MCF 10A (cell line): ENCODE measurements around the gene BBS1. TPM values are rescaled to one million over a fixed set of nuclear protein-coding genes. Genes with fewer than 3 reads are reported as not detected.

ENCODE experiments used
- BruUV-seq: library from RNA; stranded (reverse); fragments of 400-500 nt; replicated peaks from 2 replicates; lab custom pipeline; 2021; lab: Mats Ljungman, UMichigan
- CTCF ChIA-PET: fragments of 300-600 bp; sonication (Branson Sonifier 250); formaldehyde crosslinking; extraction: SDS; loops from one replicate; lab custom pipeline; 2021; ENCODE audit warnings: antibody characterized with exemption, inconsistent platforms; lab: Yijun Ruan, JAX
- POLR2A ChIA-PET: fragments of 300-600, 350-650 bp; sonication (Branson Sonifier 250); formaldehyde crosslinking; extraction: SDS; loops from one replicate; lab custom pipeline; 2020; ENCODE audit warnings: antibody characterized with exemption, inconsistent platforms; lab: Yijun Ruan, JAX
- DNase-seq: peaks from one replicate; pipeline ENCODE4 v3.0.0-alpha.2; 2018; ENCODE audit not compliant: unreplicated experiment
- H3K27ac Mint-ChIP-seq: one replicate; pipeline ENCODE4 v1.8.0; 2022; ENCODE audit warnings: mild to moderate bottlenecking, low read depth, mixed read lengths; ENCODE audit not compliant: unreplicated experiment
- H3K27me3 Mint-ChIP-seq: one replicate; pipeline ENCODE4 v1.8.0; 2022; ENCODE audit warnings: mixed read lengths; ENCODE audit not compliant: insufficient read depth, unreplicated experiment
- H3K36me3 Mint-ChIP-seq: one replicate; pipeline ENCODE4 v1.8.0; 2022; ENCODE audit warnings: mild to moderate bottlenecking, moderate library complexity, mixed read lengths; ENCODE audit not compliant: insufficient read depth, unreplicated experiment
- H3K4me1 Mint-ChIP-seq: one replicate; pipeline ENCODE4 v1.8.0; 2022; ENCODE audit warnings: mixed read lengths; ENCODE audit not compliant: insufficient read depth, unreplicated experiment
- H3K4me3 Mint-ChIP-seq: one replicate; pipeline ENCODE4 v1.8.0; 2022; ENCODE audit warnings: mild to moderate bottlenecking, moderate library complexity, mixed read lengths; ENCODE audit not compliant: unreplicated experiment
- H3K9me3 Mint-ChIP-seq: one replicate; pipeline ENCODE4 v1.8.0; 2022; ENCODE audit warnings: mixed read lengths; ENCODE audit not compliant: unreplicated experiment
- intact Hi-C: fragments of 100-400 bp; cut with micrococcal nuclease; formaldehyde crosslinking; loops from 2 replicates; pipeline ENCODE4 v1.14.1; 2022
- total RNA-seq: library from RNA; stranded (reverse); gene quantifications from 2 replicates; pipeline ENCODE4 v1.2.3, GENCODE V29; 2022
- TF ChIP-seq, protein P1 (sequence below): fragments of 200-600 bp; IDR thresholded peaks from one replicate; pipeline ENCODE4 v1.8.0; 2022; ENCODE audit warnings: antibody characterized with exemption, mild to moderate bottlenecking; ENCODE audit not compliant: unreplicated experiment

The BBS1 gene
- total RNA-seq, 1 experiment from 2014 or later, result 31.7 TPM

DNA sequence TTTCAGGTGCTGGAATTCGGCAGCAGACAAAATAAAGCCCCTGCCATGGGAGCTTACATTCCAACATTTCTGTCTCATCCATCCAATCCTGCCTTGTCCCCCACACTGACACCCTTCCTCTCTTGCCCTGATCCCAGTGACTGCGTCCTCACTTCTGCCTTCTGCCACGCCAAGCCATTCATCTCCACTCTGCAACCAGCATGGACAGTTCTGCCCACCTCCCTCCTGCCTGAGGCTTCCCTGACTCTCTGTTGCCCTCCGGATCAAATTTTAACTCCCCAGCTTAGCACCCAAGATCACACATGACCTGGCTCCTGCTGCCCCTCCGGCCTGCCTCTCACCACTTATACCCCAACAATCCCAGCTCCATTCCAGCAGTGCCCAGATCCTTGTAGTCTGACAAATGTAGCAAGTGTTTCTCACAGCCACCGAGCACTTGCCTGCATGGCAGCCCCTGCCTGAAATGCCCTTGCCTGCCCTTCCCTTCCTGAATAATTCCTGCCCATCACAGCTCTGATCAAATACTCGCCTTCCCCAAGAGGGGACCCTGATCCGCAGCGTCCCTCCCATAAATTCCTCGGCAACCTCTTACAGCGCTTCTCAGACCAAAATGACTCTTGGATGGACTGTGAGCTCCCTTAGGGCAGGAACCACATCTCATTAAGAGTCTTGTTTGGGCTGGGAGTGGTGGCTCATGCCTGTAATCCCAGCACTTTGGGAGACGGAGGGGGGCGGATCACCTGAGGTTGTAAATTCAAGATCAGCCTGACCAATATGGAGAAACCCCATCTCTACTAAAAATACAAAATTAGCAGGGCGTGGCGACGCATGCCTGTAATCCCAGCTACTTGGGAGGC is 38.6 kb downstream of the BBS1 start:
- Mint-ChIP-seq H3K9me3 (no peaks in the 10 kb centered on the region), H3K4me1 (peaks cover 17% of the 10 kb centered on the region), H3K27ac (no peak overlapping the region), H3K36me3 (no peaks in the 10 kb centered on the region), H3K4me3 (no peak overlapping the region), H3K27me3 (peaks cover 15% of the 10 kb centered on the region)
- no peak for DNase-seq
- TF ChIP-seq, protein P1, sequence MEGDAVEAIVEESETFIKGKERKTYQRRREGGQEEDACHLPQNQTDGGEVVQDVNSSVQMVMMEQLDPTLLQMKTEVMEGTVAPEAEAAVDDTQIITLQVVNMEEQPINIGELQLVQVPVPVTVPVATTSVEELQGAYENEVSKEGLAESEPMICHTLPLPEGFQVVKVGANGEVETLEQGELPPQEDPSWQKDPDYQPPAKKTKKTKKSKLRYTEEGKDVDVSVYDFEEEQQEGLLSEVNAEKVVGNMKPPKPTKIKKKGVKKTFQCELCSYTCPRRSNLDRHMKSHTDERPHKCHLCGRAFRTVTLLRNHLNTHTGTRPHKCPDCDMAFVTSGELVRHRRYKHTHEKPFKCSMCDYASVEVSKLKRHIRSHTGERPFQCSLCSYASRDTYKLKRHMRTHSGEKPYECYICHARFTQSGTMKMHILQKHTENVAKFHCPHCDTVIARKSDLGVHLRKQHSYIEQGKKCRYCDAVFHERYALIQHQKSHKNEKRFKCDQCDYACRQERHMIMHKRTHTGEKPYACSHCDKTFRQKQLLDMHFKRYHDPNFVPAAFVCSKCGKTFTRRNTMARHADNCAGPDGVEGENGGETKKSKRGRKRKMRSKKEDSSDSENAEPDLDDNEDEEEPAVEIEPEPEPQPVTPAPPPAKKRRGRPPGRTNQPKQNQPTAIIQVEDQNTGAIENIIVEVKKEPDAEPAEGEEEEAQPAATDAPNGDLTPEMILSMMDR, result no peak
- intact Hi-C loops, result no loop called here
- ChIA-PET POLR2A (interaction anchor here (0.6 to 1.2 kb wide), 4 partner anchors 20 to 68 kb away, joined by 3 read pairs; partner anchors contain the start of genes CTSF and RBM14), CTCF (interaction anchor here (0.8 kb wide), 1 partner anchor 57 kb away, joined by 5 read pairs; no protein-coding TSS in a partner anchor)
- BruUV-seq, result no TSS peak

DNA sequence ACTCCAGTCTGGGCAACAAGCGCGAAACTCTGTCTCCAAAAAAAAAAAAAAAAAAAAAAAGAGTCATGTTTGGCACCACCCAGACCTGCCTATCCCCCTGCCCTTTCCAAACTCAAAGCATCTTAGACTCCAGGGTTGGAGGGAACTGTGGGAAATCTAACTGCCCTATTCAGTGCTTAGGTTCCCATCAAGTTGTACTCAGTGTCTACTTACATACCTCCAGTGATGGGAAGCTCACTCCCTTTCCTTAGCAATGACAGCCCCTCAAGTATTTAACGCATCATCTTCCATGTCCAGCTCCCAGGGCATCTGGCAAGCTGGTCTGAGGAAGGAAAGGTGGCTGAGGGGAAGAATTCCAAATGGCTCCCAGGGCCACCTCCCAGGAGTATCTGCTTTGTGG is 39.3 kb downstream of the BBS1 start:
- H3K9me3 Mint-ChIP-seq, result no peaks in the 10 kb centered on the region
- no peak overlapping the region for H3K27ac Mint-ChIP-seq
- ChIA-PET POLR2A (interaction anchor here (1.0 to 1.3 kb wide), 4 partner anchors 14 to 67 kb away, joined by 3 to 4 read pairs (median 3); partner anchors contain the start of genes CTSF and RBM14), CTCF (interaction anchor here (0.8 kb wide), 1 partner anchor 56 kb away, joined by 5 read pairs; no protein-coding TSS in a partner anchor)
- H3K27me3 Mint-ChIP-seq, result peaks cover 15% of the 10 kb centered on the region
- no peaks in the 10 kb centered on the region for H3K36me3 Mint-ChIP-seq
- intact Hi-C loops, result no loop called here
- H3K4me3 Mint-ChIP-seq, result no peak overlapping the region
- H3K4me1 Mint-ChIP-seq, result peaks cover 12% of the 10 kb centered on the region
- no TSS peak for BruUV-seq
- TF ChIP-seq, protein P1, result no peak
- no peak for DNase-seq

DNA sequence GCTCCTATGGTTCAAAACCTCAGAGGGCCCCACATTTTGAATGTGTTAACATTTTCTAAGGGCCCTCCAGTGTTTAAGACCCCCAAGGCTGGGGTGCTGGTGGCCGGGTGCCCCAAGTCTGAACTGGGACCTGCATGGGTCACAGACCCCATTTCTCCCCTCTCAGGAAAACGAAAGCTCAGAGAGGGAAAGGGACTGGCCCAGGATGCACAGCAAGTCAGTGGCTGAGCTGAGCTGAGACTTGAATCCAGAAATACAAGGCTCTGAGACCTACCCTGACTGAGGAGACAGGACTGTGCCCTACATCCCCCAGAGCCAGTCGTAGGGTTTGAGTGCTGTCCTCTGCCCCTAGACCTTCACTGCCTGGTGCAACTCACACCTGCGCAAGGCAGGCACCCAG is 40.5 kb downstream of the BBS1 start:
- intact Hi-C loops, result no loop called here
- Mint-ChIP-seq H3K4me3 (no peak overlapping the region), H3K36me3 (no peaks in the 10 kb centered on the region), H3K9me3 (no peaks in the 10 kb centered on the region), H3K27ac (no peak overlapping the region), H3K27me3 (peaks cover 15% of the 10 kb centered on the region), H3K4me1 (peaks cover 6% of the 10 kb centered on the region)
- no TSS peak for BruUV-seq
- TF ChIP-seq, protein P1, result no peak
- ChIA-PET CTCF (no interaction called here), POLR2A (interaction anchor here (1.3 kb wide), 1 partner anchor 13 kb away, joined by 3 read pairs; no protein-coding TSS in a partner anchor)
- no peak for DNase-seq

DNA sequence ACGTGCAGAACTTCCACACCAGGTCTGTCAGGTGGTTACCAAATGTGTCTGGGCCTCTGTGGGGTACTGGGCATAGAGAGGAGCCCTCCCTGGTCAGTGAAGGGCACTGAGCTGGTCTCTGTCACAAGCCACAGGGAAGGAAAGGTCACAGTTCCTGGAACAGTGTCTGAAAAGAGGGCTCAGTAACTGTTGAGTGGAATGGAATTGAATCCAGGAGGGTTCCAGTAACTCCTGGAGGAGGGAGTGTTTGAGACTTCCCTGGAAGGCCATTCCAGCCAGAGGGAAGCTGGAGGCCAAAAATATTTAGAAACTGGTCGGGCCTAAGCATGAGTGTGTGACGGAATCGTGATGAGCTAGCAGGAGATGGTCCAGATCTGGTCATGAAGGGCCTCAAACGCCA is 44.2 kb downstream of the BBS1 start:
- no peak overlapping the region for H3K4me3 Mint-ChIP-seq
- H3K9me3 Mint-ChIP-seq, result no peaks in the 10 kb centered on the region
- CTCF ChIA-PET, result no interaction called here
- BruUV-seq, result no TSS peak
- H3K27ac Mint-ChIP-seq, result no peak overlapping the region
- intact Hi-C loops, result no loop called here
- H3K4me1 Mint-ChIP-seq, result no peaks in the 10 kb centered on the region
- DNase-seq, result no peak
- H3K36me3 Mint-ChIP-seq, result no peaks in the 10 kb centered on the region
- no peaks in the 10 kb centered on the region for H3K27me3 Mint-ChIP-seq
- TF ChIP-seq, protein P1, result no peak
- POLR2A ChIA-PET, result no interaction called here
